Left lobe of liver (tissue), 2 donors: ENCODE measurements around the gene MZF1. TPM values are rescaled to one million over a fixed set of nuclear protein-coding genes. Genes with fewer than 3 reads are reported as not detected.
"Not testable (repeated sequence)": the region's sequence is repeated elsewhere in the genome, so short reads cannot be mapped to it uniquely, and the experiment has no call there.

Experiments
- ATAC-seq: fragments of 200-7000 bp; cut with Tn5 transposase; one replicate; pipeline ENCODE4 v1.9.1; 2020; ENCODE audit warnings: mild to moderate bottlenecking, moderate library complexity
- DNase-seq: peaks from one replicate; pipeline ENCODE4 v3.0.0-alpha.2; 2020; ENCODE audit warnings: low spot score
- total RNA-seq: library from RNA; stranded (reverse); gene quantifications from one replicate; pipeline ENCODE4 v1.2.1, GENCODE V29; 2021
- donor health status: DM: no; HTN: no; CAD: no; lungs with moderate emphysema.
- donor health status: DM: no; HTN: yes; CAD: no.

Gene MZF1
- 15.2 TPM for total RNA-seq

DNA sequence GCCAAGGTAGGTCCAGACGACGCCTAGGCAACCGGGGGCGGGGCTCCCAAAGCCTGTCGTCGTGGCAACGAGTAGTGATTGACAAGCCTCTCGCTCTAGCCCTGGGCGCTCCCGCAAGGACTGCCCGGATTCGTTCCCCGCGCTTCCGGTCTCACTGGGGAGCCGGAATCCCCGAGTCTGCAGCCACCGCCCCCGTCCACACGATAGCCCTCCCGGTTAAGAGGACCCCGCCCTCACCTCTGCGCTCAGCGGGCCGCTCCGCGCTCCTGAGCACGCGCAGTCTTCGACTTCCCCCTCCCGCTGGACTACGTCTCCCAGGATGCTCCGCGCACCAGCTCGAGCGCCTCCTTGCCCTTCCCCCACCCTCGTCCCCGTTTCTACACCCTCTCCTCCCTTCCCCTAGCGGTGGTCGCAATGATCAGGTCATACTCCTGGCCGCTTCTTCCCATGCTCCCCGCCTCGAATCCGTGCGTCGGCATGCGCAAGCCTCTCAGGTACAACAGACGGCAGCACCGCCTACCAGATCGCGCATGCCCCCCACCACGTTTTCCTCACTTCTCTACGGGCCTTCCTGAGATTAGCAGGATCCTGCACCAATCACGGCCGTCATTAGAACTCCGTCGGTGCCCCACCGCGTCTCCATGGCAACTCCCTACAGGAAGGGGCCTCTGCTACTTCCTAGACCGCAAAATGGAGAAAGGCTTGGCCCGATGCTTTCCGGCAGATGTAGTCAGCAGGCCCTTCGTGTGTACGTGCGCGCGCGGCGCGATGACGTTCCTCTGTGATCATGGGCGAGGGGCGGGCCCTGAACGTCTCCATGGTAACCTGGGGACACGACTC, at the start of gene MZF1:
MZF1 (minus strand) TSS at position 518 of the 840 bp plus-strand sequence. CDS start 1,946 bp downstream, outside the sequence.
- peak; percentile 99 for DNase-seq
- ATAC-seq = peak; percentile 75

DNA sequence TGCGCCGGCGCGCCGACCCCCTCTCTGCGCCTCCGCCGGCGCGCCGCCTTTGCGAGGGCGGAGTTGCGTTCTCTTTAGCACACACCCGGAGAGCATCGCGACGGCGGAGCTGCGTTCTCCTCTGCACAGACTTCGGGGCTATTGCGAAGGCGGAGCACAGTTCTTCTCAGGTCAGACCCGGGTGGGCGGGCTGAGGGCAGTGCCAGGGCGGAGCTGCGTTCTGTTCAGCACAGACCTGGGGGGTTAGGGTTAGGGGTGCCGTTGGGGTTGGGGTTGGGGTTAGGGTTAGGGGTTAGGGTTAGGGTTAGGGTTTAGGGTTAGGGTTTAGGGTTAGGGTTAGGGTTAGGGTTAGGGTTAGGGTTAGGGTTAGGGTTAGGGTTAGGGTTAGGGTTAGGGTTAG, 34.1 kb upstream of the MZF1 start:
- not testable (repeated sequence) for ATAC-seq
- DNase-seq = peak; percentile 43

DNA sequence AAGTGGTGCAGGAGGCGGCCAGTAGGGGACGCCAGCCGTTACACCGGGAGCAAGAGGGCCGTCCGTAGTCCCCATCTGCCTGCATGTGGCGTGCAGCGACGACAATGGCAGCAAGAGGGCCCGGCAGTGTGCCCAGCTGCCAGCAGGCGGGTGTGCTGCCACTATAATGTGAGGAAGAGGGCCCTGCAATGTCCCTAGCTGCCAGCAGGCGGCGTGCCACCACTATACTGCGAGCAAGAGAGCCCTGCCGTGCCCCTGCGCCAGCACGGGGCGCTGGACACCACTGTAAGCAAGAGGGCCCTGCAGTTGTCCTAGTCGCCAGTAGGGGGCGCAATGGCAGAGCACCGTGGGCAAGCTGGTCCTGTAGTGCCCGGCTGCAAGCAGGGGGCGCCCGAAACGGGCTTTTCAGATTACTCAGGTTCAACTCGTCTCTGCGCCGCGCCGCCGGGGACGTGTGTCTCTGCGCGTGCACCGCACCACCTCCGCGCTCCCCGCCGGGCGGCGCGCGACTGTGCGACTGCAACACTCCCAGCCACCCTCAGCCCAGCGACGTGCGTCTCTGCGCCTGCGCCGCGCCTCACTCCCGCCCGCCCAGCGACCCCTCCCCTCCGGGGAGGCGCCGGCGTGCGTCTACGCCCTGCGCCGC, 33.2 kb upstream of the MZF1 start:
- DNase-seq, ATAC-seq: not testable (repeated sequence)

DNA sequence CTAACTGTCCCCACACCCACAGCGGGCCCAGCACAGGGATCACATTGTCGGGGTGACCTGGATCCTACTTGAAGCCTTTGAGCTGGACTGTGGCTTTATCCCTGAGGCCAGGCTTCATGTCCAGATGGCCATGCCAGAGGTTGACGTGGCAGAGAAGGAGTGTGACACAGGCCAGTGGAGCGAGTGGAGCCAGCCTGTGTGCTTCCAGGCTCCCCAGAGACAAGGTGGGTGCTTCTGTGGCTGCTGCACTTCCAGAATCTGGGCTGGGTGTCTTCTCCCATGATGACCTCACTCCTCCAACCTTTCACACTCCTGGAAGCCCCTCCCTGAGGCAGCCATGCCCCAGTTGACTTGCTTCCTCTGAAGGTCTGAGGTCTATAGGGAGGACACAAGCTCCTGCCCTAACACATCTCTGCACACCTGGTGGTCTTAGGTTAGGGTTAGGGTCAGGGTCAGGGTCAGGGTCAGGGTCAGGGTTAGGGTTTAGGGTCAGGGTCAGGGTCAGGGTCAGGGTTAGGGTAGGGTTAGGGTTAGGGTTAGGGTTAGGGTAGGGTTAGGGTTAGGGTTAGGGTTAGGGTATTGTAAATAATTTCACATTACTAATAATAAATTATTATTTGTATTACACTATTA, 13.1 kb upstream of the MZF1 start:
- no peak for DNase-seq
- ATAC-seq = no peak

DNA sequence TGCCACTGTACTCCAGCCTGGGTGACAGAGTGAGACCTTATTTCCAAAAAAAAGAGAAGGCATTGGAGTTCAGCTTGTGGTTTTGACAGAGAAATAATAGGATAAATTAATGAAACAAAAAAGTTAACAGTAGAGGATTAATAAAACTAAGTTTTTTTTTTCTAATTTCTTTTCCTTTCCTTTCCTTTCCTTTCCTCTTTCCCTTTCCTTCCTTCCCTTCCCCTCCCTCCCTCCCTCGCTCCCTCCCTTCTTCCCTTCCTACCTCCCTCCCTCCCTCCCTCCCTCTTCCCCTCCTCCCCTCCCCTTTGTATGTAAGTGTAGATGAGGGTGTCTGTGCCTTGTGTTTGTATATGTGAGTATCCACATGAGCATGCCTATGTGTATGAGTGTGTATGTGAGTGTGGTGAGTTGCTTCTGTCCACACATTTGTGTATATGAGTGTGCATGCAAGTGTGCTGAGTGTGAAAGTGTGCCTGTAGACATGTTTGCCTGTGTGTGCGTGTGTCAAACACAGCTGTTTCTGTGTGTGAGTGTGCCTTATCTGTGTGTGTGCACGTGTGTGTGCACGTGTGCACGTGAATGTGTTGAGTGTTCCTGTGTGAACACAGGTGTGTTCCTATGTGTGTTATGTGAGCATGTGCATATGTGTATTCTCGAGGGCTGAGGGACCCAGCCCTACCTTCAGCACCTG, 12.5 kb upstream of the MZF1 start:
- ATAC-seq = no peak
- DNase-seq = no peak

DNA sequence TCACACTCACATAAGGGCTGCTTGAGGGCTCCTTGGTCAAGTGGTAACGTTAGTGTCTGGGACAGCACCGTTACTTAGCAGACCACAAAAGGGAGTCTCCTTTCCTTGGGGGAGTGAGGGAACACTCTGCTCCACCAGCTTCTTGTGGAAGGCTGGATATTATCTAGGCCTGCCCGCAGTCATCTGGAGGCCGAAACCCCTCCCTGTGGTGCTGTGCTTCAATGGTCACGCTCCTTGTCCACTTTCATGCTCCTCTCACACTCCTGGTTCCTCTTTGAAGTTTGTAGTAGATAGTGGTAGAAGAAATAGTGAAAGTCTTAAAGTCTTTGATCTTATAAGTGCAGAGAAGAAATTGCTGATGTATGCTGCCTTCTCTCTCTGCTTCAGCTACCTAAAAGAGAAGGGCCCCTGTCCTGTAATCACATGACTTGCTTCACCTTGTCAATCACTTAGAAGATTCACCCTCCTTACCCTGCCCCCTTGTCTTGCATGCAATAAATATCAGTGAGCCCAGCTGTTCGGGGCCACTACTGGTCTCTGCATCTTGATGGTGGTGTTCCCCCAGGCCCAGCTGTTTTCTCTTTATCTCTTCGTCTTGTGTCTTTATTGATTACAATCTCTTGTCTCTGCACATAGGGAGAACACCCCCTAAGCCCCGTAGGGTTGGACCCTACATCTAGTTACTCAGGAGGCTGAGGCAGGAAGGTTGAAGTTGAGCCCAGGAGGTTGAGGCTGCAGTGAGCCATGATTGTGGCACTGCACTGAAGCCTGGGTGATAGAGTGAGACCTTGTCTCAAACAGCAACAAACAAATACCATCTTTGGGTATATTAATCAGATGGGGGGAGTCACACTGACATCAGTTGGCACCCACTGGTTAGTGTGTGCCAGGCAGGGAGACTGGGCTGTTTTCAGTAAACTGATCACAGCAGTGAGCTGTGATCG, 11.6 kb upstream of the MZF1 start:
- ATAC-seq = no peak
- no peak for DNase-seq

DNA sequence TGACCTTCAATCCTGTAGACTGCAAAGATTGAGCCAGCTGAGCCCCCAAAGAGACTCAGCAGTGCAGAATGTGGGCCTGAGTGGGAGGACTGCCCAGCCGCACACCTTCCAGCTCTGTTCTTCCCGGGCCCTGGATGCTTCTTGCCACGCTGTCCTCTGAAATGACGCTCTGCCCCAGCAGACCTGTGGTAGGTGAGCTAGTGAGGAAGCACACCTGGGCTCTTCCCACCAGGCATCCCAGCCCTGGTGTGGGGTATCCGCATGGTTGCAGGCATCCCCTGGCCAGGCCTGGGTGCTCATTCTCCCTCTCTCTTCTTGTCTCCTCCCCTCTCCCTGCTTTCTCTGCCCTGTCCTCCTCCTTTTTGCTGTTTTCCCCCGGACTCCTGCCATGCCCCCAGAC, 9.8 kb upstream of the MZF1 start:
- DNase-seq = no peak
- no peak for ATAC-seq

DNA sequence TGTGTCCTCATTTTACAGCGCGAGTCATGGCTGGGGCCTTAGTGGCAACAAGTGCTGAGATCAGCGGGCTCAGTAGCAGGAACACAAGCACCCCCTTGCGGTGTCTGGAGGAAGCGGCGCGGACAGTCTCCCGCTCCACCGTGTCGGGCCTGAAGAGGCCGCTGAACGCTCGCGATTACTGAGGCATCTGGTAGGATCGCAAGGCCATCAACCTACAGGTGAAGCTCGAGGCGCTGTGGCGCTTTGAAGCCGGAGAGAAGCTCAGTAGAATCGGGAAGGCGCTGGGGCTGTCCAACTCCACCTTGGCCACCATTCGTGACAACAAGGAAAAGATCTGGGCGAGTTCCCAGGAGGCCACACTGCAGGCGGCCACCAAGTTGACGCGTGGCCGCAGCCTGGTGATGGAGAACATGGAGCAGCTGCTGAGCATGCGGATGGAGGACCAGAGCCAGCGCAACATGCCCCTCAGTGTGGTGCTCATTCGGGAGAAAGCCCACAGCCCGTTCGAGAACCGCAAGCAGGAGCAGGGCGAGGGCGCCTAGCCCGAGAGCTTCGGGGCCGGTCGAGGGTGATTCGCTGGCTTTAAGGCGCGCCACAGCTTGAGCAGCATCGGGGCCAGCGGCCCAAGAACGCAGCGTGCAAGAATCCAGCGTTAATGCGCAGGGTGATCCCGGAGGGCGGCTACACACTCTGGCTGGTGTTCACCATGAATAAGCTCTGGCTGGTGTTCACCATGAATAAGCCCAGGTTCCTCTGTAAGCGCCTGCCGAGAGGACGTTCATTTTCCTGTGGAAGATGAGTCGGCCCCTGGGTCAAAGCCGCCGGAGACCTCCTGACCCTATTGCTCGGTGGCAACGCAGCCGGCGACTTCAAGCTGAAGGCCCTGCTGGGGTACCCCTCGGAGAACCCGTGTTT, 8.3 kb upstream of the MZF1 start:
- DNase-seq (peak; percentile 67), ATAC-seq (peak; percentile 80)

DNA sequence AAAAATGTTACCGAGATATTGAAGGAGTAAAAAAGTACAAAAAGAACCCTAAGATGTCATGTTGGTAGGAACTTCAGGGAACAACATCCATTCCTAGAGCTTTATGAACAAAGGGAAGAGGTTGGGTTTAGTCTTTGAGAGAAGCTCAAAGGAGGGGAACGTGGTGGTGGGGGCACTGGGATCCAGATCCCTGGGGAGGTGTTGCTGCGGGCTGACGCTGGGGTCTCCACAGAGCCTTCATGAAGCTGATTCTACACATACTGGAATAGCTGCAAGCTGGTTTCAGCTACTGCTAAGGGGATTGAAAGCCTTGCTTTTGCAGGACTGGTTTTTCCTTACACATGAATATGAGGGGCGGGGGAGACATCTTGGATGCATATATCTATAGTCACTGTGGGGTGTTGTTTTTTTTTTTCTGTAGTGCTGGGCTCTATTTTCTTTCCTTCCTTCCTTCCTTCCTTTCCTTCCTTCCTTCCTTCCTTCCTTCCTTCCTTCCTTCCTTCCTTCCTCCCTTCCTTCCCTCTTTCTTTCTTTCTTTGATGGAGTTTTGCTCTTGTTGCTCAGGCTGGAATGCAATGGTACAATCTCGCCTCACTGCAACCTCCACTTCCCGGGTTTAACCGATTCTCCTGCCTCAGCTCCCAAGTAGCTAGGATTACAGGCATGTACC, 6.5 kb upstream of the MZF1 start:
- ATAC-seq (no peak), DNase-seq (no peak)

DNA sequence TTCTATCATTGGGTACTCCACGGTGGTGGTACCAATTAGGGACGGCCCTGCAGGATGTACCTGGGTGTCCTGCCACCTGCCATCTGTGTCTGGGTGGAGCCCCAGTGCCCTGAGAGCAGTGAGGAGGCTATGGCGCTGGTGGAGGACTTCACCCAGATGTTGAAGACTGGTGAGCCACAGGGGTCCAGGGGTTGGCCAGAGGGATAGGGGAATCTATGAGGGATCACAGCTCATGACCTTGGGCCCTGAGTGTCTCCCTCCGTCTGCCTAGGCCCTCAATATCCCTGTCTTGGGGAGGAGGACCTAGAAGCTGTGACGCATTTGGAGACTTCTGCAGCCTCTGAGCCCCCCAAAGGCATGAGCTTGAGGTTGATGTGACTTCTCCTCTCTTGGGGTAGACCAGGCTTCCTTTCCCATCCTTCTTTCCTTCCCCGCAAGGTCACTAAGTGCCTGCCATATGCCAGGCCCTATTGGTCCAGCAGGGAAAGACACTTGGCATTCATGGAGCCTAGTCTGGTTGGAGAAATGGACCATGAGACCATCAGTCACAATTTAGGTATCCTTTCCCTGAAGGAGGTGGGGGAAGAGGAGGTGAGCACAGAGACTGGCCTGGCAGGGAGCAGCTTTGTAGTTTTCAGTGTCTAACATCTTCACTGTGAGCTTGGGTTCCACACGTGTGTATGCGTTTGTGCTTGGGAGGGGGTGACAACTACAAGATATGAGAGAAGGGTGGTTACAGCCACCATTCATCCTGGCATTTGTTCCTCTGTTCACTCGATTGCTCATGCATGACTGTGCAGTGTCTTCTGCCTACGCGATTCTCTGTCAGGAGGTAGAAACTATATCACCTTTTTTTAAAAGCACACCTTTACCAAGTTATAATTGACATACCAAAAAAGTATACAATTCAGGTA, 5.1 kb upstream of the MZF1 start:
- DNase-seq (peak; percentile 44), ATAC-seq (no peak)

DNA sequence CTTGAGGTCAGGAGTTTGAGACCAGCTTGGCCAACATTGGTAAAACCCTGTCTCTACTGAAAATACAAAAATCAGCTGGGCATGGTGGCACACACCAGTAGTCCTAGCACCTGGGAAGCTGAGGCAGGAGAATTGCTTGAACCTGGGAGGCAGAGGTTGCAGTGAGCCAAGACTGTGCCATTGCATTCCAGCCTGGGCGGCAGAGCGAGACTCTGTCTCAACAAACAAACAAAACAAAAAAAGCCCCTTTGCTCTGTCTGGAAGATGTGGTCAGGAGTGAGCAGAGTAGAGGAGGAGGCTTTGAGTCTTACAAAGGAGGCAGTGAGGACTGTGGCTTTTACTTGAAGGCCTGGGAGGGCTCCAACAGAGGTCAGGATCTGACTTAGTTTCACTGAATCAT, 4.4 kb upstream of the MZF1 start:
- ATAC-seq, DNase-seq: not testable (repeated sequence)

DNA sequence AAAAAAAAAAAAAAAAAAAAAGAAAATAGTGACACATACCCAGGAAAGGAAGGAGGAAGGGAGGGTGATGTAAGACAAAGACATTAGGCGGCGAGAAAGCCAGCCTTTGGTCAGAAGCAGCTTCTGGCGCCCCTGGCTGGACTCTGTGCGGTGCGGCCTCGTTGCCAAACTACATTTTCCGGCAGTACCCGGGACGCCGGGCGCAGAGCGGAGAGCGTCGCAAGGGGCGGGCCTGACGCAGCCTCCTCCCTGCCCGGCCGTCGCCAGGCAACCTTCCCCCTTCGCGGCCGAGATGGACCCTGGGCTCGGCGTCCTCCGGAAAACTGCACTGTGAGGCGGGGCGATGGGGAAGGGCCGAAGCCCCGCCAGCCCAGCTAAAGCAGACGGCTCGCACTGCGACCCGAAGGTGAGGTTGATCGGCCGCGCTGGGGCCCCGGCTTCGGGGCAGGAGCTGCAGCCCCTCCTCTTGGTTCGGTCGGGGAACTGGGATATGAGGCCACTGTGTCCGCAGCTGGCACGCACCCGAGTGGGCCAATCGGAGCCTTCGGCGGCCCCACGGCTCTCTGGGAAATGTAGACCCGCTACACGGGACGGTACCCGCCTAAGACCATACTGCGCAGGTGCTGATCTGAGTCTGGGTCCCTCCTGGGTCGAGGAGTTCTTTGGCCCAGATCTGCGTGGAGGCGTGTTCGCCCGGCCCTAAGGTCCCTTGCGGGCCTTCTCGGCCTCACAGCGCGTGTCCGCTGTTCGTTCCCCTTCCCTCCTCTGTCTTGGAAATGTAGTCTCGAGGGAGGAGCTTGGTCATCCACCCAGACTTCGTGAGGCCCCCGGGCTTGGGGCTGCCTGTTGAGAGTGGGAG, 2.3 kb upstream of the MZF1 start:
- peak; percentile 92 for DNase-seq
- ATAC-seq = peak; percentile 72

DNA sequence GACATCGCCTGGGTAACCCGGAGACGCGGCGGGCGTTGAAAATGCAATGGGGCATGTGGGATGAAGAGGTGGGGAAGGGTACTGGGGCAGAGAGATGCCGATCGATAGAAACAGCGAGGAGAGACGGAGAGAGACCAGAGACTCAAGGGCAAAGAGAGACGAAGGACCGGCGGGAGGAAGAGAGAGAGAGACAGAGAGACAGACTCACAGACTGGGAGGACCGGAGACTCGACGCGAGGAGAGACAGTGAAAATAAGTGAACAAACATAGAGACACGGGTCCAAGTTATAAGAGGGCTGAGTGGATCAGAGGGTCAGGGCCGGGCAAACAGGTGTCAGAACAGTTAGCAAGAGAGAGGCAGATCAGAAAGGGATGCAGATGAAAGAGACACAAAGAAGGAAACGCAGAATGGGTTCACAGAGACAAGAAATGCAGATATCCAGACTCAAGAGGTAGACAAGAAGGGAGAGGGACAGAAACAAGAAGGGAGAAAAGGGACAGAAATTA, 576 bp upstream of the MZF1 start:
- DNase-seq (no peak), ATAC-seq (no peak)

DNA sequence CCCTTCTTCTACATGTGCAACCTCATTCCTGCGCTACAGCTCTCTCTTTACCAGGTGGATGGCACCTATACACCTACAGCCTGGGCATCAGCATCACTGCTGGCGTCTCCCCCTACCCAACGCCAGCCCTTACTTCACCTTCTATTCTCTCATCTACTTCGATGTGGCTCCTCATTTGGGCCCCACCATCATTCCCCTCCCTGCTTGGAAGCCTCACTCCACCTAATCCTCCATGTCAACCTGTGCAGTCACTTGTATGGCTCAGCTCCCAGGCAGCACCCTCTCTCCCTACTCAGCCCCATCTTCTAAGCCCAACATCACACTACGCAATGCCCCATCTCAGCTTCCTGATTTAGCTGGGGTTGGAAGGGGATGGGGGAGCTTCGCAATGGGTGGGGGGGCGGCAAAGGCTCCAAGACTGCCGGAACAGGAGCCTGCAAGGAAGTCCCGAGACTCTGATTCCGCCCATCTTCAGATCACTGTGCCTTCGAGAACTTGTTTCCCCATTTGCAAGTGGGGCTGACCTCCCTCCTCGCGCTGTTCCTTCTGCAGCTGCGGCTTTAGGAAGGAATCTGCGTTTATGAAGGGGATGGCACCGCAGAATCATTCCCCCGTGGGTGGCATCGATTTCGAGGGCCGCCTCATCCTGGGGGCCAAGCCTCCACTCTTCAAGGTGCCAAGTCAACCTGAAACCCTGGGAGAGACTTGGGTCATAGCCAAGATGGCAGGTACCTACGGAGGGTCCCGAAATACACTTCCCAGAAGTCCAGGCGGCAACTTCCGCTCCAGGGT, 913 bp downstream of the MZF1 start:
- DNase-seq = no peak
- ATAC-seq = no peak

DNA sequence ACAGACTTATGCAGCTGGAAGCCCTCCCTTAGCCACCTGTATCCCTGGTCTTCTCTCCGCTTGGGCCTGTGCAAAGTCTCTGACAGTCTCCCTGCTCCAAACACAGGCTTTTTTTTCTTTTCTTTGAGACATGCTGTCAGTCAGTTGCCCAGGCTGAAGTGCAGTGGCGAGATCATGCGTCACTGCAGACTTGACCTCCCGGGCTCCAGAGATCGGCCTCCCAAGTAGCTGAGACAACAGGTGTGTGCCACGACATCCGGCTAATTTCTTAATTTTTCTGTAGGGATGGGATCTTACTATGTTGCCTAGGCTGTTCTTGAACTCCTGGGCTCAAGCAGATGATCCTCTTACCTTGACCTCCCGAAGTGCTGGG, 1.6 kb downstream of the MZF1 start:
- DNase-seq = peak; percentile 43
- ATAC-seq = no peak
